Measurements from ENCODE around the gene ATXN7L1. TPM values are rescaled to one million over a fixed set of nuclear protein-coding genes. Genes with fewer than 3 reads are reported as not detected.
A peak's percentile ranks its signal among the peaks of the same experiment; 100 is the strongest.

Gene ATXN7L1
- total RNA-seq, 1 donor from 2014 or later = 6.7 TPM

DNA sequence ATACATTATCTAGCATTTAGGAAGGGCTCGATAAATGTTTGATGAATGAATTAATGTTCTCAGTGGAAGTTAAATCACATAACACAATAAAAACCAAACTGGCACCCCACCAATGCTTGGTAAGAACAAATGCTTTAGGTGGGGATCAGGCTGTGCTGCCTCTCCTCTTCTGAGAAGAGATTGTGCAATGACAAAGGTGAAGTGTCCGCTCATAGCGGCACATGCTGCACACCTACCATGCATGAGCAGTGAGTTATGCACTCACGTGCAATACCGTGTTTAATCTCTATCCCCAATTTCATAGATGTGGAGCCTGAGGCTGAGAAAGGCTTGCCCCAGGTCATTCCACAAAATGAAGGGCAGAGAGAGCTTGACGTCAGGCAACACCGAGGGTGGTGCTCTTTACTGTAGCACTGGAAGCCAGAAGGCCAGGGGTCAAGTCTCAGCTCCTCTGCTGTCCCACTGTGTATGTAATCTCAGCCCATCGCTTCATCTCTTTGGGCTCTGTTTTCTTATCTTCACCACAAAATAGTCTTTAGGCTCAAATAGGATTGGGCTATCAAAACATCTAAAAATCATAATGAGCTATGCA lies 222.2 kb downstream of the ATXN7L1 start:
- intact Hi-C loops (cut with DNase I) = loop anchor here (10.0 kb wide), 3 partner anchors 101 to 501 kb away; partner anchors contain the start of gene ATXN7L1
- ATAC-seq (no peak), DNase-seq (ENCODE audit: missing footprints) (no peak)

DNA sequence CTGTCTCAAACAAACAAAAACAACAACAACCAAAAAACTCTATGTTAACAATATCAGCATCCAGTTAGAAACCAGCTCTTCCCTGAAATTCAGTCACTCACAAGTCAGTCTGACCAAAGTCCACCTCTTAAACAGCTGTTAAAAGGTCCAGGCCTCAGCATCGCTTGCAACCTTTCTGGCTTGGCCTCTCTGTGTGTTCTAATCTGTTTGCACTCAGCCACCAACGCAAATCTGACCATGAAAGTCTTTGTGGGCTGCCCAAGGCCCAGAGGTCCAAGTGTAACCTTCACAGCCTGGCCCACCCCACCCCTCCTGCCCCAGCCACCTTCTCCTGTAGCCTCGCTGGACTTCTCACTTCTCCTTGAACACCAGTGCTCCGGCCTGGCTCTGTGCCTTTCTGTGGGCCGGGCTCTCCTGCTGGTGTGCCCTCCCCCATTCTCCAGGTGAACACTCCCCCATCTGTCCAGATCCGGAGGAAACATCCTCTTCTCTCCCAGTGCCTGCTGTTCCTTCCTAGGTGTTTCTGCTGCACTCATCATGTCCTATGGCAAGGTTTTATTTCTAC lies 222.9 kb downstream of the ATXN7L1 start:
- intact Hi-C loops (cut with DNase I) = loop anchor here (2.0 to 10.0 kb wide), 4 partner anchors 101 to 501 kb away; partner anchors contain the start of gene ATXN7L1
- no peak for DNase-seq (ENCODE audit: missing footprints)
- no peak for ATAC-seq

DNA sequence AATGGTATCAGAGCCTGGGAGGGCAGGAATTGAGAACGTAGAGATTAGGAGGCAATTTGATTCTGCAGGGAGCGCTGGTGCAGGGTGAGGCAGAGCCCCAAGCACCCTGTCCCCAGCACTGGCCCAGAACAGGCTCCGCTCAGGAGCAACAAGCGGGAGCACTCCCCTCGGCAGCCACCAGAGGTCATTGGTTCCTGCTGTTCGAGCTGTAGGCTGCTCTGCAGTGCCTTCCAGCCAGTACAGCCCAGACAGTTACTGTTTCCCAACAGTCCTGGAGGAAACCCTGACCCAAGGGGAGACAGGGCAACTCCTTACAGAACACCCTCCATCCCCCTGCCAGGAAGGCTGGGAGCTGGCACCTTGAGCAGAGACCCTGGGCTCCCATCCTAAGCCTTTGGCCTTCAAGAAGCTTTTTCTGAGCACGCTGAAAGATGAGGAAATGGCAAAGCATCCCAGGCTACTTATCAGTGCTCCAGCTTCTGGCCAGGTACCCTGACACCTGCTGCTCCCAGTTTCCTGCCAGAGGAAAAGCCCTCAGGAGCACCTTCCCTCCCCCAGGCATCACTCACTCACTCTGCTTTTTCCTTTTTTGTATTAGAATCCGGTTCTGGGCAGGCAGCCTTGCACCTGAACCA lies 223.9 kb downstream of the ATXN7L1 start:
- intact Hi-C loops (cut with DNase I) = loop anchor here (2.0 to 10.0 kb wide), 4 partner anchors 102 to 502 kb away; partner anchors contain the start of gene ATXN7L1
- peak; percentile 84 for DNase-seq (ENCODE audit: missing footprints)

GRCh38 chr7:105651798-105652197 lies 224.6 kb downstream of the ATXN7L1 start:
- ATAC-seq (no peak), DNase-seq (ENCODE audit: missing footprints) (no peak)
- intact Hi-C loops (cut with DNase I) = loop anchor here (2.0 to 10.0 kb wide), 4 partner anchors 103 to 503 kb away; partner anchors contain the start of gene ATXN7L1

More for the DNA sequence above, 223.9 kb downstream of the ATXN7L1 start:
- ATAC-seq = peak; percentile 90

DNA sequence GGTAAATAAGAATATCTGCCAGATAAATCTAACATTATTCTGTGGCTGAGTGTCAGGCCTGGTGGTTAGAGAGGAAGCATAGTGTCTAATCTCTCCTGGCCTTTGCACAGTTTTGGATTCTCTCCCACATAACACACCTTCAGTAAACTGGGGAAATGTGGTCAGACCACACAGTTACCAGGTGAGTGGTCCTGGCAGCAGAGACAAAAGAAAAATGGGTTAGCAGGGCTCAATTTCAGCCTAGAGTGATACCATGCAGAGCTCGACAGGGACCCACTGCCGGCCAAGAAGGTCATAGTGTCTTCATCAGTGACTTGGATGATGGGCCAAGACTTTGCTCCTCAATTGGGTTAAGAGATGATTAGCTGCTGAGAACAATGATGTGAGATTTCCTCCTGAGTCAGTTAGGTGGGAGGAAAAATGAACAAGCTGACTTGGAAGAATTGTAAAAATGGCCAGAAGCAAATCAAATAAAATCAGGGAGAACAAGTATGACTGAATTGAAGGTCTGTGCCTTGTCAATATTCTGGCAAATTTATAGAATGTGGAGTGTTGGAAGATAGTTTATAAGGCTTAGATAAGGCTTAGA lies 225.9 kb downstream of the ATXN7L1 start:
- DNase-seq (ENCODE audit: missing footprints) (no peak), ATAC-seq (no peak)
- intact Hi-C loops (cut with DNase I) = loop anchor here (10.0 kb wide), 3 partner anchors 104 to 504 kb away; partner anchors contain the start of gene ATXN7L1

DNA sequence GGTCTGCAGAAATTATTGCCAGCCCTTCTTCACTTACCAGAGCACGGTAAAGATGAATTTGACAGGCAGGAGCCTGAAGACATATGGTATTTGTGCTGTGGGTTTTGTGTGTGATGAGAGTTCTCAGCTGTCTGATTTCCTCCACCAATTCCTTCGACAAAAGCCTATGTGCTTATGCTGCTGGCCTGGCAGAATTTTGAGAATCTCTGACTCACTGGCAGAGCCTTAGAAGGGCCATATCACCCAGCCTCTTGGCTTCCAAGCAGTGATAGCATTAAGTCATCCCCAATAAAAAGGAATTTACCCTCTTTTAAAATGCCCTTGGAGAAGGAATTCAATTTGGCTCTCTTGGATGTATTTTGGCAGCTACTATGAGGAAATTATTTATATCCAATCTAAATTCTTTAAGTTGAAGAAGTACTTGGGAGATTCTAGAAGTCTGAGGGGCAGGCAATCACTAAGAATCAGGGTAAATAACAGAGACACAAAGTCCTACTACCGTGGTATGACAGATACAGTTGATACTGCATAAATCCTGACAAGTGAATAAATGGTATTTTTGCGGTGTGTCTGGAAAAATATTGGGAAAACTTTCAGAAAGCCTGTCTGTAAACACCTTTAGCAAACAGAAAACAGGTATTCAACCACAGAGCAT lies 226.5 kb downstream of the ATXN7L1 start:
- DNase-seq (ENCODE audit: missing footprints) = no peak
- no peak for ATAC-seq
- intact Hi-C loops (cut with DNase I) = loop anchor here (10.0 kb wide), 3 partner anchors 105 to 505 kb away; partner anchors contain the start of gene ATXN7L1

DNA sequence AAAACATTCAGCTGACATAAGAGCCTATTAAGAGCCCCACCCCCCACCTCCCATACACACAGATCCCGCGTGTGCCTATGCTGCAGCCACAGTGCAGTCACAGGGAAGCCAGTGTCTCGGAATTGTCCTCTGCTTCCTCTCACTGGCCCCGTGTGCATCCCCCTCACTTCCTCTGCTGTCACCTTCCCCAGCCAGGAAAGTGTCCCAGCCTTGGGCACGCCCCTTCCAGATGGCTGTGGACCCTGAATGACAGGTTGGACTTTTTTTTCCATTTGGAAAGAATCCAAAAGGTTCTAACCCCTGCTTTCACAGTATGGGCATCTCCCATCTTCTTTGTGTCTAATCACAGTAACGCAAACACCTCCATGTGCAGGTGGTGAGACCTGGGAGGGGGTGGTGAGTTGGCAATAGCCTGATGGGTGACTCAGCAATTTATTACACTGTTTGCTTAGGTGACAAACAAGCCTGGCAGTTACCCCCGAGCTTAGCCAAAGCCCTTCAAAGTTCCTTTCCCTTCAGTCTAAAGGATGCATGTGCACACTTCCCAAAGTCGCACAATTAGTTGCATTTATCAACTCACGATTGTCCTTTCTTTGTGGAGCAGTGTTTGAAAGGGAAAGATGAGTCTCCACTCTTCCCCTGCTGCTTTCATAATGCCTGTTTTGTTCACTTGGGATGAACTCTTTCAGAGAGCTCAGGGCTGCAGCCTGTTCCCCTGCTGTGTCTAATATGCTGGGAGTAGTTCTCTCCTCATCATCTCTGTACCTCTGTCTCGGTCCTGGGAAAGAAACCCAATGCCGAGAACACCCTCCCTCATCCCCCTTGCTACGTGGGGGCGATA lies 227.6 kb downstream of the ATXN7L1 start:
- DNase-seq (ENCODE audit: missing footprints) = no peak
- ATAC-seq = no peak
- intact Hi-C loops (cut with DNase I) = no loop called here

DNA sequence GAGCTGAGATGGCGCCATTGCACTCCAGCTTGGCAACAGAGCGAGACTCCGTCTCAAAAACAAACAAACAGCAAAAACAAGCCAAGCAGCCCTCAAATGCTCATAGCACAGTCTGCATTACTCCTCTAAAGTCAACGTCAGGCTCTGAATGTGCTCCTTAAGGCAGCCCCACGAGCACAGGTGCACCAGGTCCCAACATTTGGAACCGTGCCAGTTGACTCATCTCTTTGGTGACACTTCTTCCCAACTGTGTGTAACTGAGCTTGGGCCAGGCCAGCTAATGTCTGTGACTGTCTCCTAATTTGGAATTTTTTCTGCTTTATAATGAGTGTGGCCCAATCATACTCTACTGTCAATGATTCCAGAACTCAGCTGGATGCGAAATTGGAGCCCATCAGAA lies 228.8 kb downstream of the ATXN7L1 start:
- intact Hi-C loops (cut with DNase I) = no loop called here
- no peak for ATAC-seq
- DNase-seq (ENCODE audit: missing footprints) = no peak

- intact Hi-C loops (cut with DNase I) = no loop called here
- no peak for DNase-seq (ENCODE audit: missing footprints)
- ATAC-seq = no peak
Observed at GRCh38 chr7:105644937-105645336, 231.5 kb downstream of the ATXN7L1 start.

GRCh38 chr7:105643851-105644250 lies 232.5 kb downstream of the ATXN7L1 start:
- ATAC-seq = no peak
- DNase-seq (ENCODE audit: missing footprints) = no peak
- intact Hi-C loops (cut with DNase I) = no loop called here

- intact Hi-C loops (cut with DNase I) = no loop called here
- ATAC-seq = peak; percentile 59
- DNase-seq (ENCODE audit: missing footprints) = peak; percentile 75
Observed at GRCh38 chr7:105643384-105643783, 233.0 kb downstream of the ATXN7L1 start.

DNA sequence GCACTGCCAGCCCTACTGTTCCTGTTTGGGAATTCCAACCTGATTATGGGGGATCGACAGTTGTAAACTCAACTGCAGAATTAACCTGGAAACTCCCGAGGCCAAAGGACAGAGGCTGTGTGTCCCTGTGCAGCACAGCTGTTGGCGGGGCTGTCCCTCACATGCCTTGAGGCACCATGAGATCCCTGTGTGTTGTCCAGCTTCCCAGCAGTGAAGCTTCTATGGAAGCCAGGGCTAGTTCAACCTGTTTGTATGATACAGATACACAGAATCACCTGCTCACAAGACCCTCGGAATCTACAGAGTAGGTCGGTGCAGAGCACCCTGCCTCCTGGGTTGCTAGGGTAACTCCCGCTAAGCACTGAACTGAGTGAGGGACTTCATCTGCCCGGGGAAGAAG lies 234.1 kb downstream of the ATXN7L1 start:
- ATAC-seq (no peak), DNase-seq (ENCODE audit: missing footprints) (no peak)
- intact Hi-C loops (cut with DNase I) = no loop called here

DNA sequence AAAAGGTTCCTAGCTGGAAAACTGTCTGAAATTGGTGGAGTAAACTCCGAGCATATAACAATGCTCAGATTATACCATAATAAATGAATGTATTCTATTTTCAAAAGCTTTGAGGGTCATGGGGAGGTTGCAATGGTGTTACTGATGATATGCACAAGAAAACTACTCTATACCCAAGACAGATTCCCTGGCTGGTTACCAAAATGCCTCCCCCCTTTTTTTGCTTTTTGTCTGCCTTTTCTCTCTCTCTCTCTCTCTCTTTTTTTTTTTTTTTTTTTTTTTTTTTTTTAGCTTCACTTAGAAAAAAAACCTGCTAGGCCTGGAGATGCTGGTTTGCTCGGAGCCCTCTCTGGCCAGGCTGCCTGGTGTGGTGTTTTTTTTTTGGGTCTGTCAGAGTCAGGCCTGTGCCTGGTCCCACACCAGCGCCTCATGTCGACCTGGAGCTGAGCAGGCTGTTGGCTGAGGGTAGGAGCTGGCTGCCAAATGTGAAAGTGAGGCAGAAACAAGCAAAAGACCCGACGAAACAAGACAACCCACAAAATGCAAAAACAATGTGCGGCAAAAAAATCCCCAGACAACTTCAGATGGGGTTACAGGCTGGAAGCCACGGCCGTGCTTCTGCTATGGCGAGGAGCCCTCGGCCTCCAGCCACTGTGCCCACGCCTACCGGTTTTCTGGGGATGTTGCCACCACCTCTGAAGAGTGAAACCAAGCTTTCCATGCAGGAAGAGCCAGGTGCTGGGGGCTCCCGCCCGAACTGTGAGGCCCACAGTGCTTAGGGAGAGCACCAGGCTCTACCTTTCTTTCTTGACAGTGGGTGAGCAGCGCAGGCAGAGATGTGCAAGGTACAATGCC lies 235.2 kb downstream of the ATXN7L1 start:
- DNase-seq (ENCODE audit: missing footprints) (no peak), ATAC-seq (no peak)
- intact Hi-C loops (cut with DNase I) = no loop called here

DNA sequence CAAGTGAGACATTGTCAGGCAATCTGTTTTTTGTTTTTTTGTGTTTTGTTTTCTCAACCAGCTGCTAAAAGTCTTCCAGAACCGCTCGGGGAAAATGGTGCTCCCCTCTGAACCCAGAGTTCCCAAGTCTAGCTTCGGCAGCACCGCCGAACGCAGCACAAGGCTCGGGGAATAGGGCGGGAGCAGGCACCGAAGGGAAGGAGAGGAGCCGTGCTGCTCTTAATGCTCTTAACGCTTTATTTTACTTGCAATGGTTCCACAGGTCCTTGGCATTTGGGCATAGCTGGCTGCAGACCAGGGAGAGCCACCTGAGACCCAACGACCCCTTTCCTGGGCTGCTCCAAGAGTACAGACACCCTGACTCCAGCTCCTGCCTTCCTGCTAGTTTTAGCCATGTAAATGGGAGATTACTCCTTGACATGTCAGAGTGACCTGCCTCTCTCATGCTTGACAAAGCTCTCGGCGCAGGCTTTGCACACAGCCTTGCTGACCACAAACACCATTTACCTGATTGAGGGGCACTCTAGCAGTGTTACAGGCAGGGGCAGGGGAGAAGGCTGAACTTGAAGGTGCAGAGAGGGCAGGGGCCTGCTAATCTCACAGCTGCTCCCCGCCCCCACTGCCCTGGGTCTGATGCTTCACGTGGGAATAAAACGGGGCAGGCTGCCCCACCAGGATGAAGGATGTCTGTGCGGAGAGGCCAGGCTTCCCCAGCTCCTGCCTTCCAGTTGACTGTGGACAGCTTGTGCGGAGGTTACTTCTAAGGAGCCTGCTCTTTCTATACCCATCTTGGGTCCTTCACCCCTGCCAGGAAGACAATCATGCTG lies 236.5 kb downstream of the ATXN7L1 start:
- intact Hi-C loops (cut with DNase I) = no loop called here
- no peak for DNase-seq (ENCODE audit: missing footprints)
- no peak for ATAC-seq

DNA sequence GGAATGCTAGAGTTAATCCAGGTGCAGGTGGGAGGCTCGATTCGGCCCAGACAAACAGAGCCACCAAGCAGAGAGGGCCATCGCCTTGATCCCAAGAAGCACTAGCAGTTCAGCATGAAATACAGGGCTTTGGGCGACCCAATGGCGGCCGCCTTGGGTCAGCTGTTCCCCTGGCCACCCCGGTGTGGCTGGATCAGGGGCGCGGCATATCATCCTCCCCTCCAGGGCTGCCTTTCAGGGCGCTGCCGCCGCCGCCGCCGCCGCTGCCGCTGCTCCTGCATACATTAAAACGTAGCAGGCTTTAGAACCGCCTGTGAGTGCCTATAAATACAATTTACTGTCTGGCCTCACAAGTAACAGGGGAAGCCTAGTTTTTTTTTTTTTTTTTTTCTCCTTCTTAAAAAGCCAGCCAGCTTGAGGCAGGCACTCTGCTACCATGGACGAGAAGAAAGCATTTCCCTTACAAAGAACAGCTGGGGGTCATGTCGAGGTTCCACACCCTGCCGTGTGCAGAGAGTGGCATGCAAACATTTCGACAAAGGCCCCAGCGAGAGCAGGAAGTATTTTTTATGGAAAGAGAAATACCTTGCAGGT lies 237.4 kb downstream of the ATXN7L1 start:
- no peak for DNase-seq (ENCODE audit: missing footprints)
- no peak for ATAC-seq
- intact Hi-C loops (cut with DNase I) = no loop called here

- intact Hi-C loops (cut with DNase I) = no loop called here
- no peak for ATAC-seq
Observed at GRCh38 chr7:105638334-105638733, 238.1 kb downstream of the ATXN7L1 start.

More at GRCh38 chr7:105638334-105638733, 238.1 kb downstream of the ATXN7L1 start:
- DNase-seq (ENCODE audit: missing footprints) = no peak

All from Right ventricle myocardium inferior (tissue), 1 donor.